Gastroesophageal sphincter (tissue), 3 donors: ENCODE measurements around the gene NFATC4.

ENCODE experiments used
- CTCF ChIP-seq, 4 experiments: fragments of 200-600 bp in 2 of 4; fragments of 450-650 bp in 2 of 4; sonication (generic) in 1 of 4; IDR thresholded peaks; one replicate each; pipeline ENCODE4 v1.5.1; 2017 to 2019; ENCODE audit warnings: antibody characterized with exemption in 4 of 4, mild to moderate bottlenecking in 2 of 4, moderate library complexity in 2 of 4
- POLR2A ChIP-seq, 2 donors: fragments of 450-650 bp; IDR thresholded peaks; one replicate each; pipeline ENCODE4 v1.6.1; 2017; ENCODE audit warnings: antibody characterized with exemption in 2 of 2, mild to moderate bottlenecking in 2 of 2, moderate library complexity in 1 of 2
- POLR2AphosphoS5 ChIP-seq: sonication (generic); formaldehyde crosslinking; IDR thresholded peaks from one replicate; pipeline ENCODE4 v1.6.1; 2017; ENCODE audit warnings: antibody characterized with exemption

DNA sequence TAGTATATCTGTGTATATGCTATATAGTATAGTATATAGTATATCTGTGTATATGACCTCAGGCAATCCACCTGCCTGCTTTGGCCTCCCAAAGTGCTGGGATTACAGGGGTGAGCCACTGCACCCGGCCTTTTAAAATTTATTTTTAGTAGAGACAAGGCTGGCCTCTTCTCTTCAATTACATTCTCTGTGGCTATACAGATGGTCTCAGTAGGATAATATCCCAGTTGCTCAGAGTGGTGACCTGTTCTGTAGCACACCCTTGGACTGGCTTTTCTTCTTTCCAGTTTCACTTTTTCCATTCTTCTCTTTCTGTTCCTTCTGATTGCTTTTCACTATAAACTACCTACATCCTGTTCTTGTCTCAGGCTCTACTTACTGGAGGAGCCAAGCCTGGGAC, 3.1 kb upstream of the NFATC4 start:
- TF ChIP-seq CTCF (IDR thresholded peaks at IDR 0.05) = no peak
- no peak for TF ChIP-seq POLR2A (IDR thresholded peaks at IDR 0.05)
- TF ChIP-seq POLR2AphosphoS5 = no peak
